Bronchus fibroblast of lung (primary cell): ENCODE measurements around the gene MAGEA8. TPM values are rescaled to one million over a fixed set of nuclear protein-coding genes. Genes with fewer than 3 reads are reported as not detected.

Source experiments
- total RNA-seq: library from RNA; depleted of rRNA; stranded (reverse); fragments of >200 nt; gene quantifications from 2 replicates; pipeline ENCODE4 v1.2.3, GENCODE V29; 2015

MAGEA8 gene, protein sequence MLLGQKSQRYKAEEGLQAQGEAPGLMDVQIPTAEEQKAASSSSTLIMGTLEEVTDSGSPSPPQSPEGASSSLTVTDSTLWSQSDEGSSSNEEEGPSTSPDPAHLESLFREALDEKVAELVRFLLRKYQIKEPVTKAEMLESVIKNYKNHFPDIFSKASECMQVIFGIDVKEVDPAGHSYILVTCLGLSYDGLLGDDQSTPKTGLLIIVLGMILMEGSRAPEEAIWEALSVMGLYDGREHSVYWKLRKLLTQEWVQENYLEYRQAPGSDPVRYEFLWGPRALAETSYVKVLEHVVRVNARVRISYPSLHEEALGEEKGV
- not detected in 2 replicates for total RNA-seq

DNA sequence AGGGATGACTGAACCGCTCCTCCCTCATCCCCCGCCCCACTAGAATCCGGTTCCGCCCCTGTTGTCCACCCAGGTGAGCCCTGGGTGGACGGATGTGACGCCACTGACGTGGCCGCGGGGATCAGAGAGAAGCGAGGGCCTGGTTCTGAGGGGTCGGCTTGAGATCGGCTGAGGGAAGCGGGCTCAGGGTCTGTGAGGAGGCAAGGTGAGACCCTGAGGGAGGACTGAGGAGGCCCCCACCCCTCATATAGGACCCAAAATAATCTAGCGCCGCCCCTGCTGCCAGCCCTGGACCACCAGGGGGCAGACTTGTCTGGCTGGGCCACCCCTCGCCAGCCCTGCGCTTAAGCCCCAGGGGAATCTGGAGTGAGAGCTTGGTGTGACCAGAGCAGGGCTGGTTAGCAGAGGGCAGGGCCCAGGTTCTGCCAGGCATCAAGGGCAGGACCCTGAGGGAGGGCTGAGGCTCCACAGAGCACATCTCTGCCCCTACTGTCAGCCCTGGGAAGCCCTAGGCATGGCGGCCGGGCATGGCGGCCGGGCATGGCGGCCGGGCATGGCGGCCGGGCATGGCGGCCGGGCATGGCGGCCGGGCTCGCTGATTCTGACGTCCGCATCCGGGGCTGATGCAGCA is at the start of gene MAGEA8:
Gene MAGEA8 (plus strand): TSS at position 103 of the 631 bp plus-strand sequence. CDS start 3,090 bp downstream, outside the sequence.

DNA sequence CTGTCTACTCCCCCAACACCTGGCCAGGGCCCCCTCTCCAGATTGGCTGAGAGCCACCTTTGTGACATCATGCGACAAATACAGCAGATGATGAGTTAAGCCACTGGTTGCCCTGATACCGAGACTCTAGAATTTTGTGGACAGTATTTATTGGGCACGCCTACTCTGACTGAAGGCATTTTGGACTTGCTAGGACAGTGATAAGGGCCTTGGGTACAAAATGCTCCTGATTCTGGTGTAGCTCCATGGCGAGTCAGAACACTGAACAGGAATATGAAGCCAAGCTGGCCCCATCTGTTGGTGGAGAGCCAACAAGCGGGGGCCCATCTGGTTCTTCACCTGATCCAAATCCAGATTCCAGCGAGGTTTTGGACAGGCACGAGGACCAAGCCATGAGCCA is 48.4 kb downstream of the MAGEA8 start, which contains the start of gene HSFX4:
Gene HSFX4 (plus strand): TSS at position 174 of the 400 bp plus-strand sequence. CDS start 72 bp downstream, at position 246.

Other genes starting within 250 kb of the MAGEA8 start
- 6.4 and 8.6 TPM in 2 replicates for gene TMEM185A, start 249.4 kb upstream of the MAGEA8 start, total RNA-seq
- not detected in 2 replicates for gene MAGEA11, start 169.1 kb upstream of the MAGEA8 start, total RNA-seq
- 0.15 TPM in 1 of 2 replicates, not detected in the other for gene HSFX1, start 107.1 kb upstream of the MAGEA8 start, total RNA-seq
- not detected in 2 replicates for gene MAGEA9, start 99.3 kb upstream of the MAGEA8 start, total RNA-seq
- not detected in 2 replicates for gene HSFX4, start 48.4 kb downstream of the MAGEA8 start, total RNA-seq
- 21.2 and 24.1 TPM in 2 replicates for gene EOLA2, start 57.3 kb downstream of the MAGEA8 start, total RNA-seq